Karpas-422 (cell line): ENCODE measurements around the gene MPP2. TPM values are rescaled to one million over a fixed set of nuclear protein-coding genes. Genes with fewer than 3 reads are reported as not detected.

ENCODE experiments used
- DNase-seq: peaks from one replicate; pipeline ENCODE4 v3.0.0-alpha.2; 2015
- H2AFZ ChIP-seq: fragments of 200-600 bp; sonication (generic); 2 replicates; pipeline ENCODE4 v1.6.1; 2014; ENCODE audit warnings: antibody characterized with exemption, low read length, mixed read lengths
- H3K27ac ChIP-seq: fragments of 200-600 bp; sonication (generic); 2 replicates; pipeline ENCODE4 v1.5.1; 2014; ENCODE audit warnings: mild to moderate bottlenecking, low read length, moderate library complexity
- H3K27me3 ChIP-seq: fragments of 200-600 bp; sonication (generic); 2 replicates; pipeline ENCODE4 v1.6.1; 2014; ENCODE audit warnings: low read length, mixed read lengths
- H3K36me3 ChIP-seq: fragments of 200-600 bp; sonication (generic); 2 replicates; pipeline ENCODE4 v1.6.1; 2014; ENCODE audit warnings: low read length, mixed read lengths; ENCODE audit not compliant: insufficient read depth
- H3K4me1 ChIP-seq: fragments of 200-600 bp; sonication (generic); 2 replicates; pipeline ENCODE4 v1.6.1; 2014; ENCODE audit warnings: mild to moderate bottlenecking, low read length, mixed read lengths
- H3K4me2 ChIP-seq: fragments of 200-600 bp; sonication (generic); 2 replicates; pipeline ENCODE4 v1.6.1; 2014; ENCODE audit warnings: low read length, low read depth, mild to moderate bottlenecking; ENCODE audit not compliant: poor library complexity, severe bottlenecking
- H3K4me3 ChIP-seq: fragments of 200-600 bp; sonication (generic); 2 replicates; pipeline ENCODE4 v1.5.1; 2014; ENCODE audit warnings: mild to moderate bottlenecking, antibody characterized with exemption, low read length, mixed read lengths
- H3K79me2 ChIP-seq: fragments of 200-600 bp; sonication (generic); 2 replicates; pipeline ENCODE4 v1.6.1; 2014; ENCODE audit warnings: mild to moderate bottlenecking, low read length, mixed read lengths
- H3K9ac ChIP-seq: fragments of 200-600 bp; sonication (generic); 2 replicates; pipeline ENCODE4 v1.6.0; 2014; ENCODE audit warnings: low read length
- H3K9me2 ChIP-seq: fragments of 200-600 bp; sonication (generic), shearing (Covaris generic); replicated peaks from 2 replicates; pipeline ENCODE4 v1.6.0; 2014; ENCODE audit warnings: mild to moderate bottlenecking, low read length, moderate library complexity; ENCODE audit not compliant: insufficient read depth
- H3K9me3 ChIP-seq: fragments of 300-700, 200-600 bp; sonication (generic); 2 replicates; pipeline ENCODE4 v1.6.1; 2014; ENCODE audit warnings: low read length, mixed read lengths
- H4K20me1 ChIP-seq: fragments of 200-600 bp; sonication (generic); 2 replicates; pipeline ENCODE4 v1.6.1; 2014; ENCODE audit warnings: mild to moderate bottlenecking, antibody characterized with exemption, low read length, low read depth; ENCODE audit not compliant: insufficient read depth
- total RNA-seq: library from RNA; depleted of rRNA; stranded (reverse); fragments of >200 nt; shearing (Covaris generic); gene quantifications from 2 replicates; pipeline ENCODE4 v1.2.3, GENCODE V29; 2014; ENCODE audit warnings: low replicate concordance

MPP2 gene
- total RNA-seq, 1 experiment from 2014 or later: not detected

DNA sequence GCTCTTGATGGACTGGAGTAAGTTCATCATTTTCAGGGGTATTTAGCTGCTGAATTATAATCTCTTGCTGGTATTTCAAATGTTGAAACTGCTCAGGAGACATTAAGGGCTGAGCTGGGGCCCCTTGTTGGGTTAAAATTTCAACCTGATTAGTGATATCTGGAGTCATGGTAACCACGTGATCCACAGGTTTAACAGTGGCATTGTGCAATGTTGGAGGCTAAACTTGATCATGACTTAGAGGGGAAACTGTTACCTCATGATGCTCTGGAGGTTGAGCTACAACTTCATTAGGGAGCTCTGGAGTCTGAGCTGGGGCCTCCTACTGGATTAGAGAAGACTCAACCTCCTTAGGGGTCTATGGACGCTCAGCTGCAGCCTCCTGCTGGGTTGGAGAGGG, 17.2 kb upstream of the MPP2 start:
- H3K4me2 ChIP-seq: no peak overlapping the region
- no peaks in the 10 kb centered on the region for H3K9me3 ChIP-seq
- no peaks in the 10 kb centered on the region for H3K79me2 ChIP-seq
- H3K4me1 ChIP-seq: no peaks in the 10 kb centered on the region
- H3K27ac ChIP-seq: no peak overlapping the region
- no peak overlapping the region for H2AFZ ChIP-seq
- no peak overlapping the region for H3K9ac ChIP-seq
- DNase-seq: no peak
- H3K4me3 ChIP-seq: no peak overlapping the region
- no peaks in the 10 kb centered on the region for H3K36me3 ChIP-seq
- H4K20me1 ChIP-seq: no peaks in the 10 kb centered on the region
- H3K9me2 ChIP-seq: no peaks in the 10 kb centered on the region
- H3K27me3 ChIP-seq: no peaks in the 10 kb centered on the region

- H3K36me3 ChIP-seq: no peaks in the 10 kb centered on the region
- no peaks in the 10 kb centered on the region for H3K9me3 ChIP-seq
- H3K4me3 ChIP-seq: no peak overlapping the region
- no peak for DNase-seq
- no peaks in the 10 kb centered on the region for H3K9me2 ChIP-seq
- H3K4me1 ChIP-seq: peaks cover 14% of the 10 kb centered on the region
- no peaks in the 10 kb centered on the region for H3K27me3 ChIP-seq
- no peak overlapping the region for H2AFZ ChIP-seq
- H3K79me2 ChIP-seq: no peaks in the 10 kb centered on the region
- no peak overlapping the region for H3K9ac ChIP-seq
- no peak overlapping the region for H3K27ac ChIP-seq
- no peak overlapping the region for H3K4me2 ChIP-seq
- H4K20me1 ChIP-seq: no peaks in the 10 kb centered on the region
Observed at GRCh38 chr17:43920500-43921095, 13.3 kb upstream of the MPP2 start.

GRCh38 chr17:43918026-43918389, 10.7 kb upstream of the MPP2 start:
- Histone ChIP-seq H3K9ac (no peak overlapping the region), H4K20me1 (no peaks in the 10 kb centered on the region), H3K79me2 (no peaks in the 10 kb centered on the region), H2AFZ (no peak overlapping the region), H3K9me2 (no peaks in the 10 kb centered on the region), H3K9me3 (no peaks in the 10 kb centered on the region), H3K4me3 (no peak overlapping the region), H3K27ac (no peak overlapping the region), H3K27me3 (no peaks in the 10 kb centered on the region), H3K4me1 (peaks cover 14% of the 10 kb centered on the region), H3K36me3 (no peaks in the 10 kb centered on the region), H3K4me2 (no peak overlapping the region)
- no peak for DNase-seq

DNA sequence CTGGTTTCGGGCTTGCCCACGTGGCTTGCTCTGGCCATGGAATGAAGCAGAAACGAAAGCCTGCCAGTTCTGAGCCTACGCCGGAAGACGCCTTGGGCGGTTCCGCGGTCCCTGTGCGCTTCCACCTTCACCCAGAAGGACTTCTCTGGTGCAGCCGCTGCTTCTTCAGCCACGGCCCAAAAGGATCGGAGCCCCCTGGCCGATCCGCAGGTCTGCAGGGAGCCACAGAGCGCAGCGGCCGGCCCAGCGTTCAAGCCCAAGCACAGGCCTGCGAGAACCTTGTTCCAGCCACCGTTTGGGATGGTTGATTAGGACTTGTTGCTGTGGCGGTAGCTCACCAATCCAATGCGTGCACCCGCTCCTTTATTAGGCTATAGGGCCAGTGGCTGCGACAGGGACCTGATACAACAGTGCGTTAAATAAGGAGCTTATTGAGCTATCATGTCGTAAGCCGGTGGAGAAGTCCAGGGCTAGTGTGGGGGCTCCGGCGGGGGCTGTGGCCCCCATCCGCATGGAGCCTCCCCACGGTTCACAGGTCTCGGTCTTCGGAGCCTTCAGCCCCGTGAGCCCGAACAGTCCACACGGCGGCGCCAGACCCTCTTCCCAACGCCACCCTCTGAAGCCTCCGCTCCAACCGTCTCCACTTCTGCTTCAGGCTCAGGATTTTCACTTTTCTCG, 10.2 kb upstream of the MPP2 start:
- Histone ChIP-seq H3K9me3 (no peaks in the 10 kb centered on the region), H3K36me3 (no peaks in the 10 kb centered on the region), H3K4me2 (peak overlapping the region; percentile 45), H3K79me2 (no peaks in the 10 kb centered on the region), H3K27me3 (no peaks in the 10 kb centered on the region), H4K20me1 (no peaks in the 10 kb centered on the region), H3K9ac (peak overlapping the region; percentile 21; the same call in 1 of the 2 replicates), H3K4me3 (peak overlapping the region; percentile 27; the same call in 1 of the 2 replicates), H3K4me1 (peaks cover 14% of the 10 kb centered on the region), H2AFZ (peak overlapping the region; percentile 58; the same call in 1 of the 2 replicates), H3K9me2 (no peaks in the 10 kb centered on the region), H3K27ac (no peak overlapping the region)
- DNase-seq: peak; percentile 60

GRCh38 chr17:43917016-43917347, 9.6 kb upstream of the MPP2 start:
- Histone ChIP-seq H3K36me3 (no peaks in the 10 kb centered on the region), H3K9me3 (no peaks in the 10 kb centered on the region), H3K79me2 (no peaks in the 10 kb centered on the region), H3K4me2 (peak overlapping the region; percentile 45), H3K4me3 (peak overlapping the region; percentile 27; the same call in 1 of the 2 replicates), H3K9me2 (no peaks in the 10 kb centered on the region), H2AFZ (no peak overlapping the region), H3K9ac (no peak overlapping the region; the same call in 1 of the 2 replicates), H3K27ac (no peak overlapping the region), H4K20me1 (no peaks in the 10 kb centered on the region), H3K27me3 (no peaks in the 10 kb centered on the region), H3K4me1 (peaks cover 14% of the 10 kb centered on the region)
- no peak for DNase-seq

- Histone ChIP-seq H3K9ac (no peak overlapping the region), H3K36me3 (no peaks in the 10 kb centered on the region), H3K27me3 (no peaks in the 10 kb centered on the region), H4K20me1 (no peaks in the 10 kb centered on the region), H3K79me2 (no peaks in the 10 kb centered on the region), H3K4me3 (no peak overlapping the region), H3K4me2 (no peak overlapping the region), H3K4me1 (peaks cover 14% of the 10 kb centered on the region), H3K9me2 (no peaks in the 10 kb centered on the region), H2AFZ (no peak overlapping the region), H3K9me3 (no peaks in the 10 kb centered on the region), H3K27ac (no peak overlapping the region)
- DNase-seq: no peak
Observed at GRCh38 chr17:43916385-43916784, 9.0 kb upstream of the MPP2 start.

DNA sequence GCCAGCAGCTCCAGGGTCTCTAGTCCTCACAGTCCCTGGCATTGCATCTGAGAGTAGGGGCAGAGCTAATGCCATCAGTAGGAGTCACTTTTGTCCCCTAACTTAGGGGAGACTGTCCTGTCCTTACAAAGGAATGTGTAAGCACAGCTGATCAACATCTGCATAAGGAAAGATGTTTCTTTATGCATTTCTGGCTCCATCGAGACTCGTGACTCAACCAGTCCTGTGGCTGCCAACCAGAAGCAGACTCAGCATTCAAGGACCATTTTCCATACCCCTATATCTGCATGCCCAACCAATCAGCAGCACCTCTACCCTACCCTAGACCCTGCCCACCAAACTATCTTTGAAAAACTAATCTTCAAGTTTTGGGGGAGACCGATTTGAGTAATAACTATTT, 8.2 kb upstream of the MPP2 start:
- H3K9ac ChIP-seq: no peak overlapping the region
- no peaks in the 10 kb centered on the region for H4K20me1 ChIP-seq
- no peak overlapping the region for H3K4me3 ChIP-seq
- peaks cover 14% of the 10 kb centered on the region for H3K4me1 ChIP-seq
- H2AFZ ChIP-seq: no peak overlapping the region
- DNase-seq: no peak
- no peaks in the 10 kb centered on the region for H3K27me3 ChIP-seq
- H3K9me3 ChIP-seq: no peaks in the 10 kb centered on the region
- H3K9me2 ChIP-seq: no peaks in the 10 kb centered on the region
- no peak overlapping the region for H3K4me2 ChIP-seq
- H3K79me2 ChIP-seq: no peaks in the 10 kb centered on the region
- H3K36me3 ChIP-seq: no peaks in the 10 kb centered on the region
- no peak overlapping the region for H3K27ac ChIP-seq

- Histone ChIP-seq H4K20me1 (no peaks in the 10 kb centered on the region), H3K27ac (no peak overlapping the region), H3K4me1 (peaks cover 14% of the 10 kb centered on the region), H3K4me2 (no peak overlapping the region), H3K27me3 (no peaks in the 10 kb centered on the region), H3K9me3 (no peaks in the 10 kb centered on the region), H3K9me2 (no peaks in the 10 kb centered on the region), H3K4me3 (no peak overlapping the region), H2AFZ (no peak overlapping the region), H3K79me2 (no peaks in the 10 kb centered on the region), H3K9ac (no peak overlapping the region), H3K36me3 (no peaks in the 10 kb centered on the region)
- DNase-seq: no peak
Observed at GRCh38 chr17:43914451-43914850, 7.1 kb upstream of the MPP2 start.
